HEK293 (cell line): ENCODE results near the gene CEND1.

Source experiments
- CTCF ChIP-seq: fragments of 450-650 bp; formaldehyde crosslinking; IDR thresholded peaks from 2 replicates; pipeline ENCODE4 v1.5.1; 2016; ENCODE audit warnings: missing biosample characterization, missing genetic modification characterization
- ZBTB48 ChIP-seq: fragments of 450-650 bp; formaldehyde crosslinking; IDR thresholded peaks from 2 replicates; pipeline ENCODE4 v1.5.1; 2016; ENCODE audit warnings: missing biosample characterization, missing genetic modification characterization
- ZNF133 ChIP-seq: fragments of 450-650 bp; formaldehyde crosslinking; IDR thresholded peaks from 2 replicates; pipeline ENCODE4 v1.5.1; 2016; ENCODE audit warnings: missing biosample characterization, missing genetic modification characterization

- TF ChIP-seq CTCF (no peak), ZBTB48 (tag by site-specific recombination) (no peak), ZNF133 (tag by site-specific recombination) (no peak)
These were observed 4.3 kb upstream of the CEND1 start for GRCh38 chr11:794013-794765.
